CD4-positive, alpha-beta T cell treated with Interleukin-1 beta for 1 hour (primary cell): ENCODE measurements around the gene ADAM33.

Experiments used
- DNase-seq, 2 donors: peaks; one replicate each; pipeline ENCODE4 v3.0.0-alpha.2; 2020 to 2022

Gene ADAM33

GRCh38 chr20:3686867-3687321, 5.1 kb upstream of the ADAM33 start:
- DNase-seq, result no peak

GRCh38 chr20:3686421-3686820, 4.6 kb upstream of the ADAM33 start:
- no peak for DNase-seq

GRCh38 chr20:3685341-3685740, 3.5 kb upstream of the ADAM33 start:
- no peak for DNase-seq

GRCh38 chr20:3681352-3681930, 369 bp downstream of the ADAM33 start:
- no peak for DNase-seq

GRCh38 chr20:3680701-3681351, 984 bp downstream of the ADAM33 start:
- DNase-seq, result no peak

- DNase-seq, result no peak
Observed at GRCh38 chr20:3679749-3680700, 1.8 kb downstream of the ADAM33 start.

- no peak for DNase-seq
Observed at GRCh38 chr20:3678856-3679720, 2.7 kb downstream of the ADAM33 start.

GRCh38 chr20:3678198-3678597, 3.6 kb downstream of the ADAM33 start:
- DNase-seq, result no peak

- no peak for DNase-seq
Observed at GRCh38 chr20:3677733-3678132, 4.1 kb downstream of the ADAM33 start.

- DNase-seq, result no peak
Observed at GRCh38 chr20:3674995-3675900, 6.6 kb downstream of the ADAM33 start.

- no peak for DNase-seq
Observed at GRCh38 chr20:3674447-3674846, 7.4 kb downstream of the ADAM33 start.

GRCh38 chr20:3673221-3674070, 8.4 kb downstream of the ADAM33 start:
- no peak for DNase-seq

- no peak for DNase-seq
Observed at GRCh38 chr20:3672547-3673171, 9.2 kb downstream of the ADAM33 start.

GRCh38 chr20:3671986-3672546, 9.7 kb downstream of the ADAM33 start:
- no peak for DNase-seq

GRCh38 chr20:3670945-3671344, 10.9 kb downstream of the ADAM33 start:
- no peak for DNase-seq

GRCh38 chr20:3670511-3670910, 11.3 kb downstream of the ADAM33 start:
- DNase-seq, result no peak

- no peak for DNase-seq
Observed at GRCh38 chr20:3669710-3670367, 12.0 kb downstream of the ADAM33 start.

GRCh38 chr20:3667434-3668037, 14.3 kb downstream of the ADAM33 start:
- DNase-seq, result no peak

- no peak for DNase-seq
Observed at GRCh38 chr20:3663858-3664257, 18.0 kb downstream of the ADAM33 start.
